ENCODE results near the gene LYRM2.
A peak's percentile ranks its signal among the peaks of the same experiment; 100 is the strongest.
"Not testable (repeated sequence)": the region's sequence is repeated elsewhere in the genome, so short reads cannot be mapped to it uniquely, and the experiment has no call there.

LYRM2 gene

GRCh38 chr6:89644864-89645263, 6.3 kb upstream of the LYRM2 start:
- DNase-seq = no peak

DNA sequence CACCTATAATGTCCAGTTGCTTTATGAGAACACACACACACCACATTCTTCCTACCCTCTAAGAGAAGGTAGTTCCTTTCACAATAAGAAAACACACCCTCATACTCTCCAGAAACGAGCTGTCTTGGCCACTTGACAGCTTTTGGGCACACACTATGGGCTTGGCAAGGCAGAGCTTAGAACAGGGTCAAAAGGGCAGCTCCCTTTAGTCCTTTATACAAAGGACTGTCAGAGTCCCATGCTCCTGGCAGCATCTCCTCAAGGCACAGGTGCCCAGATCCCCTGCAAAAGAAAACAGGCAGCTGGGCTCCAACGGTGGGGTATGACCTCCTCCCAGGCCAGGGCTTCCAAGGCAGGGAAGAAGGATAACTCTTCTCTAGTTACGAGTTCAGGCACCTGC, 4.9 kb upstream of the LYRM2 start:
- no peak for DNase-seq

DNA sequence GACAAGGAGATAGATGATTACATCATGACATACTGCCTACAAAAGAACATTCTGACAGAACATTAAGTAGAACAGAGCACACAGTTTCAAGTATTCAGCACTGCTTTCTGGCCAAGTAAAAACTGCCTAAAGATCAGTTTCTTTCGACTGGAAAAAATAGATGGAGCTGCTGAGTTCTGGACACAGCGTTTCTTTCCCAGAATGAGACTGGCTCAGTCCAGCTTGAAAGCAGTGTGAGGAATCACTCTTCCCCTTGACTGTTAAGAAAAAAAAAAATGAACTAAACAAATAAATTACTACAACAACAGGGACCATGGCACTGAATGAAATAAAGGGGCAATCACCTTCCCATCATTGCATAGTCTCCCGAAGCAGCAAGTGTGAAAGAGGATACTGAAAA, 4.4 kb upstream of the LYRM2 start:
- DNase-seq = no peak

DNA sequence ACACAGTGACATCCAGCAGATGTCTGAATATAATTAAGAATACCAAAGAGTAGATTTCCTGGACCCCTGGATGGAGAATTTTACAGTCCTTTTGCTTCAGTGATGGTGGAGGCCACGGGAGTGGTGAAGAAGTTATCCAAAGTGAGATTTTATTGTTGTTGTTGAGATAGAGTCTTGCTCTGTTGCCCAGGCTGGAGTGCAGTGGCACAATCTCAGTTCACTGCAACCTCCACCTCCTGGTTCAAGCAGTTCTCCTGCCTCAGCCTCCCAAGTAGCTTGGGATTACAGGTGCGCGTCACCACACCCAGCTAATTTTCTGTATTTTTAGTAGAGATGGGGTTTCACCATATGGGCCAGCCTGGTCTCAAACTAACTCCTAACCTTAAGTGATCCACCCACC, 3.0 kb upstream of the LYRM2 start:
- not testable (repeated sequence) for DNase-seq

- no peak for DNase-seq
These were observed 2.3 kb upstream of the LYRM2 start for GRCh38 chr6:89640804-89641203.

GRCh38 chr6:89637960-89638319, 607 bp downstream of the LYRM2 start:
- no peak for DNase-seq

GRCh38 chr6:89636412-89636811, 2.1 kb downstream of the LYRM2 start:
- not testable (repeated sequence) for DNase-seq

DNA sequence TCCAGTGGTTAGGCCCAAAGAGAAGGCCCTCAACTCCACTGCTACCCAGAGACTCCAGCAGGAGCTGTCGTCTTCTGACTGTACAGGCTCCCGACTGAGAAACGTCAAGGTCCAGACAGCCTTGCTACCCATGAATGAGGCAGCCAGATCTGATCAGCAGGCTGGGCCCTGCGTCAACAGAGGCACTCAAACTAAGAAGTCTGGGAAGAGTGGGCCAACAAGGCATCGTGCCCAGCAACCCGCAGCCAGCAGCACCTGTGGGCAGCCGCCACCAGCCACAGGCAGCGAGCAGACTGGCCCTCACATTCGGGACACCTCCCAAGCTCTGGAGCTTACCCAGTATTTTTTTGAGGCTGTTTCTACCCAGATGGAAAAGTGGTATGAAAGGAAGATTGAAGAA, 8.1 kb downstream of the LYRM2 start:
- DNase-seq = no peak

DNA sequence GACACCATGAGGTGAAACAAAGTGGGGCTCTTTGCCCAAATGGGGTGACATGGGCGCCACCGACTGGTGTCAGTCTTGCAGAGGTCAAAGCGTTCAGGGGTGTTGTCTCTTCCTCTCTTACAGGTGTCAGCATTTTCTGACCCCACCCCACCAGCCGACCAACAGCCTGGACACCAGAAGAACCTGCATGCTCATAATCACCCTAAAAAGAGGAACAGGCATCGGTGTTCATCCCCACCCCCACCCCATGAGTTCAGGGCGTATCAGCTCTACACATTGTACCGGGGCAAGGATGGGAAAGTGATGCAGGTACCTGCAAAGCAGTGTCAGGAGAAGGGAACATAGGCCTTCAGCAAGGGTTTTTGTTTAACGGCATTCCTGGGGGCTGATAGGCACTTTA, 14.8 kb downstream of the LYRM2 start:
- no peak for DNase-seq

GRCh38 chr6:89619567-89619966, 19.0 kb downstream of the LYRM2 start:
- DNase-seq = no peak

DNA sequence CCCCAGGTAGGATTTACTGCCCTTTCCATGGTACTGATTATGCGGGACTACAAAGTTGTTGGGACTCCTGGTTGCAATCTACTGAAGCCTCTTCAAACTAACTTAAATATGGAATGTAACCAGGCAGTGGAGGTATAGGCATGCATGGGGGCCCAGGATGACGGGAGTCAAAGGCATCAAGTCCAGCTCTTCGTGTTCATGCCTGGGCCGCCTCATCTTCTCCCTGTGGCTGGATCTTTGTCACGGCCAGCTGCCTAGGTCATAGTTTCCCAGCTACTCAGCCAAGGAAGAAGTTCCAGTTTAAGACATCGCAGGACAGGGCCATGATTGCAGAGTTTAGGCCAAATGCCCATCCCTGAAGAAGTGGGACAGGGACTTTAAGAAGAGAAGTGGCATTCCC, 20.5 kb downstream of the LYRM2 start:
- DNase-seq = no peak

- DNase-seq = no peak
These were observed 22.0 kb downstream of the LYRM2 start for GRCh38 chr6:89616531-89616930.

DNA sequence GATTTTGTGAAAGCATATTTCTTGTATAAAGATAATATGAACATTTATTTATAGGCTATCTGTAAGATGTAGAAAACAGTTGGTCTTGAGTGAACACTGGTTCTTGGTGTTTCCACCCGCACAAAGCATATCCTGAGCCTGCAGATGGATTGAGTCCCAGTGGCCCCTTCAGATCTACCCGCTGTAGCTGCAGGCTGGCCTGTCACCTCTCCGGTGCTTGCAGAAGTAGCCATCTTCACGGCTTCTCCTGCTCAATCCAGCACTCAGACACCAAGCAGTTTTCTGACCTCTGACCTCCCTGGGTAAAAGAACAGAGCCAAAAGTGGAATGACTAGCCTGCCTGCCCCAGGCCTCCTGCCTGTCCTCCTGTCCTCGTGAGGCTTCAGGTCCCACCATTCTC, 22.7 kb downstream of the LYRM2 start:
- no peak for DNase-seq

DNA sequence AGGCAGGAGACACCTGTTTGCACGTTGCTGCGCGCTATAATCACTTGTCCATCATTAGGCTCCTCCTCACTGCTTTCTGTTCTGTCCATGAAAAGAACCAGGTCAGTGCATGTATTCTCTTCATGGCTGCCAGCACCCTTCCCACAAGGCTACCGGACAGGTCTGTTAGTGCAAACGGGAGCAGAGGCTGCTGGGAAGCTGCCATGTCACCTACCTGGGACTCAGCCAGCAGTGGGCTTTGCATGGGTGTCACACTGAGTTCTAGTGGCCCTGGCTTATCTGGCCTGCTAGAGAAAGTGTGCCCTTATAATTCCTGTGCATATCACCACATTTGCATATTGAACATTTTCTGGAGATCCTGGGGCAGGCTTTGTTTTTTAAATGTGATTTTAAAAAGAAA, 24.8 kb downstream of the LYRM2 start:
- no peak for DNase-seq

- no peak for DNase-seq
These were observed 26.4 kb downstream of the LYRM2 start for GRCh38 chr6:89612121-89612520.

DNA sequence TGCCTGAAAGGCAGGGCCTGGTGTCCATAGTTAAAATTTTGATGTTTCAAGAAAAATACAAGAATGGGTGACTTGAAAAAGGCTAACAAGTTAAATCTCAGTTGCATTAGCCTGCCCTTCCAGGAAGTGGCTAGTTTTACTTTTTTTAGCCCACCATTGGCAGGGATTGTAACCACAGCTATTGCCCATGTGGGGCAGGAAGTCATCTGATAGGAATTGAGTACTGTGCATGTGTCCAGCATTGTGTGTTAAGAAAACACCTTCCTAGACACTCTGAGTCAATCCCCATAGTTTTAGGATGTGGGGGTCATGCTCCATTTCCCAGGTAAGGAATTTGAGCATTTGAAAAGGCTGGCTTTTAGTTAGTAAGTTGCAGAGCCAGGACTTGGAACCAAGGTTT, 26.9 kb downstream of the LYRM2 start:
- DNase-seq = no peak

- peak; percentile 23 for DNase-seq
These were observed 28.4 kb downstream of the LYRM2 start for GRCh38 chr6:89610149-89610642.

- DNase-seq = peak; percentile 13
These were observed 32.7 kb downstream of the LYRM2 start for GRCh38 chr6:89605861-89606260.

- no peak for DNase-seq
These were observed 33.9 kb downstream of the LYRM2 start for GRCh38 chr6:89604653-89605052.

DNA sequence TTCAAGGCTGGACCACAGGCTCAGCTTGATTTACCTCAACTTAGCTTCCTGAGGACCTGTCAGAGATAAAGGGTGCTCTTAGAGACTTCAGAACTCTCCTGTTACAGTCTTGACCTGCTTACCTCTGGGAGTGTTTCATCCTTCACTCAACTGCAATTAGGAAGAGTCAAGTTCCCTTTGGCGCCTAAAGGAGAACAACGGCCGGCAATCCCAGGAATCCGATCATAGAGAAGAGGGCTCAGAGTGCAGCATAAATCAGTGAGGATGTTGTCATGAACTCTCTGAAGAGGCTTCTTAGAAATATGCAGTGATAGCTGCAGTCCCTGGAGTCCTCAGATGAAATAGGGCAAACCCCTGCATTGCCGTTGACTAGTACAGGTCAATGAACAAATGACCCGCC, 36.4 kb downstream of the LYRM2 start:
- no peak for DNase-seq

- no peak for DNase-seq
These were observed 38.8 kb downstream of the LYRM2 start for GRCh38 chr6:89599727-89600126.

DNA sequence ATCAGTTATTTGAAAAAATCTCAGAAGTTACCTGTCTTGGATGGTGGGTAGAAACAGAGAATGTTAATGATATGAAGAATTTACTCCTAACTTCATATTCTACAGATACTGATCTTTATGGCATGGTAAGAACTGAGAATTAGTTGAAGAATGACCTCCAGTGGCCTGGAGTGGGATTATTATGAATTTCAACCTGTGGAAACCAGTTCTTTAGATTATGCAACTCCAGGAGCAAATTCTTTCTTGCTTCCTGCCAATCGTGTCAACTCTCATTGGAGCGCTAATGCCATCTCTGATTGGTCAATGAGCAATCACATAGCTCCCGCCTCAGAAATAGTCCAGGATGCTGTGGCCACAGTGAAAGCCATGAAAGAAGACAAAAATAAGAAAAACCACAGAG, 40.6 kb downstream of the LYRM2 start:
- DNase-seq = peak; percentile 35

DNA sequence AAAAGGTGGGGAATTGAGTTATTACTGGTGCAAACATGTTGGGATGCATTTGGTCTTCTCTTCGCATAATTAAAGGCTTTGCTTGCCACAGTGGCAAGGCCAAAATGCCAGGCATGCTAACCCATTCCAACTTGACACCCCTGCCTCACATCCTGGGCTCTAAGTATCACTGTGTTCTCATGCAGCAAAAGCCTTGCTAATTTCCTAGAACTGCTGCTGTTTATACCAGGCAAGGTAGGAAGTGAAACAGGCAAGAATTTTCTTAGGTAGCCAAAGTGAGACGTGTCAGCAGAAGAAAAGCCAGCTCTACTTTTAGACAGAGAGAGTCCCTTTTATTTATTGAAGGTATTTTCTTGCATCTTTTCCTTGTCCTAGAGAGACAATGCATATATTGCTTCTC, 41.2 kb downstream of the LYRM2 start:
- no peak for DNase-seq

- DNase-seq = no peak
These were observed 42.1 kb downstream of the LYRM2 start for GRCh38 chr6:89596484-89596883.

GRCh38 chr6:89596056-89596455, 42.5 kb downstream of the LYRM2 start:
- no peak for DNase-seq

DNA sequence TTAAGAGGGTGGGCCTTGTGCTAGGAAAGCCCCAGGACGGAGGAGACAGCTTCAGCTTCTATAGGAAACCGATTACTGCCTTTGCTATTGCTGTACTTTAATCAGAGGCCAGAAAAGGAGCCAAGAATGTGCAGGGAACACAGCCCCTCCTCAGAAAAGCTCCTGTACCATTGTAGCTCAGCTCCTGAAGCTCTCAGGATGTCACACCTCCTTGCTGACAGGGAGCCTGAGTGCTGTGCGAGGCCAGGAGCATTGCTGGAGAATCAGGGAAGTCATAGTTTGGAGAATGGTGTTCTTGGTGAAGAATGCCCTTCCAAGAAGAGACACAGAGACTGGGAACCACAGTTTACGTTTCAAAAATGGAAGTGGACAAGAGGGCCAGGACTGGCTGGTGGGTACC, 46.8 kb downstream of the LYRM2 start:
- DNase-seq = no peak

Data from NCI-H2171 treated with DMSO at 0.1 percent for 48 hours (cell line).